SK-N-DZ (cell line): ENCODE results near the gene DPCD.
"Not testable (repeated sequence)": the region's sequence is repeated elsewhere in the genome, so short reads cannot be mapped to it uniquely, and the experiment has no call there.

Source experiments
- DNase-seq: peaks from one replicate; pipeline ENCODE4 v3.0.0-alpha.2; 2015; ENCODE audit warnings: low spot score

Gene DPCD

DNA sequence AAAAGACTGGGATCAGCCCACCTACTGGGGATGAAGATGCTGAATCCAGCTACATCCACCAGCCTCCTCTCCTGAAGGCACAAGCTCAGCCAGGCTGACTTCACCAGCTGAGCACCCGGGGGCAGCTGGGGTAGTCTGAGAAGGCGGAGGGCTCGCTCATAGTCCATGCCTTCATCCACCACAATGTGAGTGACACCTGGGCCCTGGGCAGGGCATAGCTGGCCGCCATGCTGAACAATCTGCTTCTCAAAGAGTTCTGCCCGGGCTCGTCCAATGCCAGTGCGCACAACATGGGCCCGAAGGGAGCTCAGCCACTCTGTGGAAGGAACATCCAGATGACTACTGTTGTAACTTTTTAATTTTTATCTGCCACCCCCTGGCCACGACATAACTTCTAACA is 2.3 kb upstream of the DPCD start:
- DNase-seq, result no peak

DNA sequence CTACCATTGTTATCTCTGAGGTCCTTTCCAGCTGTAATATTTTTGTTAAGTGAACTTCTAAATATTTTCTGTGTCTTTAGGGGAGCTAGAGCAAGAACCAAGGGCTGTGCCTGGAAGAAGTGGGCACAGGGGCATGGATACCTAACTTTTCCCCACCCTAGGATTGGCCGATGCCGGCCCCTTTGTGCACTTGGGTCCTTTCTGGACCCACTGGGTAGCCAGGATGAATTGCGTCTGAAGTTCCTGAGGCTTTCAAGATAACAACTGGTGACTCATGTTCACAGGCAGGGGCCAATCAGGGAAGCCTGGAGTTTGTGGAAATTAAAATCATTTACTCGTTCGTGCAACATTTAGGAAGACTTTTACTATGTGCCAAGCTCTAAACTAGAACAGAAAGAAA is 758 bp downstream of the DPCD start:
- DNase-seq, result no peak

DNA sequence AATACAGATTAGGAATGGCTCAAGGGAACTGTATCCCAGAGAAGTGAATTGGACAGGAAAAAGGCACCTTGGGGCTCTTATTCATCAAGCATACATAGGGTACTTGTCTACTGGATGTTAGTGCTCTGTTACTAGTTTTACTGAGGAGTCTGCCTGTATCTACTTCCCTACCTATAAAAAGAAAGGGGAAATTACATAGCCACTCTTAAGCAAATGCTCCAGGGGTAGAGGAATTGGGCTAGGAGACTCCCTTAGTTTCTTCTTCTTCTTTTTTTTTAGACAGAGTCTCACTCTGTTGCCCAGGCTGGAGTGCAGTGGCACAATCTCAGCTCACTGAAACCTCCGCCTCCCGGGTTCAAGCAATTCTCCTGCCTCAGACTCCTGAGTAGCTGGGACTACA is 5.2 kb downstream of the DPCD start:
- DNase-seq, result not testable (repeated sequence)

DNA sequence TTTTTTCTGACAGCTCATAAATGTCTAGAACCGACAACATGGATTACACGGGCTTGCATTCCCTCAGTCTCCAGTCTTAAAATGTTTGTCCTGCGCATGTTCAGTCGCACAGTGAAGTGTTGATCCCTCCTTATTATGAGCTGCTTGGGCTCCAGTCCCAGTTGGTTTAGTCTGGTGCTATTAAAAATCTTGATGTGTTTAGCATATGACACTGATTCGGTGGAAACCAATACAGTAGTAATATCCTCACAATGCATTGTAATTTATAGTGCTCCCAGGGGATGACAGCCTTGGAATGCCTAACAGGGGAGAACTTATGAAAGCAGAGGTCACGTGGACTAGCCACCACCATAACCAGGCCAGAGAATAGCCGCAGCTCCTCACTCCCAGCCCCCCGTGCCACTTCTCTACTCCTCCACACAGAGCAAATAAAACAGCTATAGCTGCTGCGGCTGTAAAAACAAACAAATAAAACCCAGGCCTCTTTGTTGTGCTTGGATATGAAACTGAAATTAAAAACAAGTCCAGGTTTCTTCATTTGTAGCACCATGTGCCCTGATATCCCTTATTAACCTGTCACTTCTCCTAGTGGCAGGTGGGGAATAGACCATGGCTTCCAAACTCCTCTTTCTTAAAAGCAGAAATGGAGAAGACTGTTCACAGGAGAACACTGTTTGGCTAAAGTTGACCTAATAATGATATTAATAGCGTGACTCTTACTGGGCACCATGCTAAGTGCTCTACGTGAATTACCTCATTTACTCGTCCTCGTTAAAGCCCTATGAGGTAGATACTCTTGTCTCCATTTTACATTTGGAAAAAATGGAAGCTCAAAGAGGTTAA is 7.7 kb downstream of the DPCD start:
- no peak for DNase-seq

DNA sequence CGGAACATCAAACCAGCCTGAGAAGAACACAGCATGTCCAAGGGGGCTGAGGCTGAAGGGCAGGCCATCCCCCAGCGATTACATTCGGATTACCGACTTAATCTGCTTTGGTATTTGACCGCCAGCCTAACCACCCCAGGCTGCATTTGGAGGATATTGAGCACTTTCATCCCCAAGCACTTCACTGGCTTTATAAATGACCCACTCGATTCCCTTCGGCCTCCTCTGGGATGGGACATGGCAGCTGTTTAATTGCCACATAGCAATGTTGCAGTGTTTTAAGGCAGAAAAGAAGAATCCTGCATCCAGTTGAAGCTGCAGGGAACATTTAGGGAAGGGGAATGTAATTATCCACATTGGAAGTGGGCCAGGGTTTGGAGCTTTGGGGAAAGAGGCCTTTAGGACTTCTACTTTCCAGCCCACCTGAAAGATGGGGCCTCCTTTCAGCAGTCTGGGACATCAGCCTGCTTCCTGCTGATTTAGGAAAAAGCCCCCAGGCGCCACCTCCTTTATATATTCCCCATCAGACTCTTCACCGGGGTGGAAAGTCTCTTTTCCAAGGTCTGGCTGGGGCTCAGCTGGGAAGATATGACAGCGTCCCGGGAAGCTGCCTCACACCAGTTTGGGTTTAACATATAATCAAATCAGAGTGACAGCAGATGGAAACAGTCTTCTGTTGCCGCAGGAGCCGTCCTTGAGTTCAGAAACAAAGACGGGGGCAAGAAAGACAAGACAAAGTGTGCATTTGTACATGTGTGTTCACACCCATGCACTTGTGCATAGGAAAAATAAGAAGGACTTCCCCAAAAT is 9.2 kb downstream of the DPCD start:
- DNase-seq, result peak; percentile 64

DNA sequence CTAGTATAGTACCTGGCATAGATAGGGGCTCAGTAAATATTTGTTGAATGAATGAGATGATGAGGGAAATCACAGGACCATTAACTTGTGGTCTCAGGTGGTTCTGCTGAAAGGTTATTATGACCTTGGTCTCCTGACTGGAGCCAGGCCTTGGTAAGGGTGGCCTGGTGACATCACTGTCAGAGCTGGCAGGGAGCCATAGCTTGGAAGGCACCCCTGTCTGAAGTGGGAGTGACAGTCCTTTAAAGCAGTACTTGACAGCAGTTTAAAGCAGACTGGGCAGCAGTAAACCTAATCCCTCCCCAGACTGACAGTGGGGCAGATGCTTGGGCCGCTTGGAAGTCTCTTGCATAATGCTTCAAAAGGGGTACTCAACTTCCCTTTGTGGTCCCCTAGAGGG is 13.4 kb downstream of the DPCD start:
- DNase-seq, result no peak

DNA sequence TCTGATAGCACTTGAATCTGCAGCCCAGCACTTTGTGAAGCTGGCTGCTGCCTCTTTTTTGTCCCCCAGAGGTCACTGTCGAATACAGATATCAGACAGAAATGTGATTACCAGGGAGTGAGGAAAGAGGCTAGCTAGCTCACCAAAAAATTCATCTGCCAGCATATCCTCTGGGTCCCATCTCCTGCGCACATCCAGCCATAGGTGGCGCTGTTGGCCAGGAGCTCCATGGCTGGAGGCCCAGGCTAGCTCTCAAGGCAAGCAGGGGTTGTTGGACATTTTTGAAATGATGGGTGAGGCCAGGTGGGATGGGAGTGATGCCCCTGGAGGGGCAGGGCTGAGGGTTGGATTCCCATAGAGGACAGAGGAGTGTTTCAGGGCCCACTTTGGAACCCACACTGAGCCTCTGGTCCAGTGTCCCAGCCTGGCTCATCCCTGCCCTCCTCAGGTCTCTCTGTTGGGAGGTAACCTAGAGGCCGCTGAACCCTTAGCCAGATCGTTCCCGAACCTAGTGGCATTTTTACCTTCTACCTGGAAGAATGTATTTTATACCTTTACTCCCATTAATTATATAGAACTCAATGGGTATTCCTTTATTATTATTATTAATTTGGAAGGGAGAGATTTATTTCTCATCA is 14.8 kb downstream of the DPCD start:
- peak; percentile 88 for DNase-seq

DNA sequence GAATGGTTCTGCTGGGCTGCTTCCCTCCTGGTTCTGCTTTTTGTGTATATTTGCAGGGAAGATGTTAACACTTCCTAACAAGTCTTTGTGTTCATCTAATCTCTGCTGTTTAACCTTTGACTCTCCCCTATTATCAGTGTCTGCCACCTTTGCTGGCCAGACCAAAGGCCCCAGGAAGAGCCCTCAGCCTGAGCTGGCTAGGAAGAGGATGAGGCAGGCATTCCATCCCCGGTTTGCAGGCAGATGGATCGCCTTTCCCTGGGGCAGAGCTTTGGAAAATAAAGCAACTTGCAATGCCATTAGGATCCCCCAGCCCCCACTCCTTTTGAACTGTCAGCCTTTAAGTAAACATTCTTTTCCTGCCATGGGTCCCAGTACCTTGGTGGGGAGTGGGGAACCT is 19.0 kb downstream of the DPCD start:
- DNase-seq, result no peak

DNA sequence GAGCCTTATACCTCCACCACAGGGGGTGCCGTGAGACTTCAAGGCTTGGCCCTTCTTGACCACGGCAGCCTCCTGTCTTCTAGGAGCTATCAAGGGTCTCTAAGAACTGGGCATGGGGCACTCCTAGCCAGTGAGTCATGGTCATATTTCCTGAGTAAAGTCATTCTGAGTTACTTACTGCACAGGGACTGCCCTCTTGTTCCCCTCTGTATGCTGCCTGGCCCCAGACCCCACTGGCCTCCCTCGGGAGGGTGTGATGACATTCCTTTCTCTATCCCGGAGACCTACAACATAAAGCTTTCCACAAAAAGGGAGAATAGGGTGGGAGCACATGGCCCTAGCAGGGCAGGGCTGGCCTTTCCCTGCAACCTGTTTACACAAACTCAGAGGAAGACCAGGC is 21.4 kb downstream of the DPCD start:
- no peak for DNase-seq

DNA sequence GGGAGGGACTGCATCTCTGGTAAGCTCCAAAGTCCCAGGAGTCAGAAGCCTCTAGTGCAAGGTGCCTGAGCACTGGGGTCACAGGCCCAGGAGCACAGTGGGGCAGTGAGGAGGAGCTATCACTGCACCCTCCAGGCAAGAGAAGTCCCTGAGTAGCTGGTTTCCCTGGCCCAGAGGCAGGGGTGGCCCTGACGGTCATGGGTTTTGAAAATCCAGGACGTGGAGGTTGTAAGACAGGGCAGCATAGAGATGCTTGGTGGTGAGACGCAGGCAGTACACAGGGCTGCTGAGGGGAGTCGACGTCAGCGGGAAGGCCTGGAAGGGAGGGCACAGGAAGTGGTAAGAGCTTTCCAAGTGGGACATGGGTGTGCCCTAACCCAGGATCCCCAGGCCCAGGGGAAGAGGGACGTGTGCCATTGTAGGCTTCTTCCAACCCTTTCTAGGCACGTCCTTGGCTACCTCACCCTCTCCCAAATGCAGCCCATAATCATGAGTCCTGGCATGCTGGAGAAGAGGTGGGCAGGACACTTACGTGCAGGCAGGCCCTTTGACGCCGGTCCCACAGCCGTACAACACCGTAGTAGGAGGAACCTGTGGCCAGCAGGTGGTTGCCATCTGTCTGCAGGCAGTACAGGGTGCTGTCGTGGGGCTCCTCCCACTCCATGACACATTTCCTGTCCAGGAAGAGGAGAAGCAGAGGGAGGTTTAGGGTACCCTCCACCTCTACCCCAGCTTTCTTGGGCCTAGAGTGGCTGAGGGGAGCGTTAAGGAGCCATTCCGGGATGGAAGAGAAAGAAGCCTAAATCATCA is 23.2 kb downstream of the DPCD start:
- no peak for DNase-seq

DNA sequence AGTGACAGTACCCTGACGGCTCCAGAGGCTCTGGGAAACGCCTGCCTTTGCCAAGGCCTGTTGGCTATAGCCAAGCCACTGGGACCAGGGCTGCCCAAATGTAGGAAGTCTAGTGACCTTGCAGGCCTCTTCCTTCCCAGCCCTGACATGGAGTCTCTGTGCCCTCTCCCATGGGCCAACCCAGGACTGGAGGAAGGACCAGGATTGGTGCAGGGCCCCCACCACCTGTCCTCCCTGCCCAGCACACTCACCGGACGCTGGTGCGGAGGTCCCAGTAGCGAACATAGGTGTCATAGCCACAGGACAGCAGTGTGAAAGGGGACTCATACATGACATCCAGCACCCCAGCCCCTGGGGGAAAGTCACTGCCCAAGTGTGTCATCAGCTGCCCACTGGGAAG is 24.0 kb downstream of the DPCD start:
- DNase-seq, result no peak

DNA sequence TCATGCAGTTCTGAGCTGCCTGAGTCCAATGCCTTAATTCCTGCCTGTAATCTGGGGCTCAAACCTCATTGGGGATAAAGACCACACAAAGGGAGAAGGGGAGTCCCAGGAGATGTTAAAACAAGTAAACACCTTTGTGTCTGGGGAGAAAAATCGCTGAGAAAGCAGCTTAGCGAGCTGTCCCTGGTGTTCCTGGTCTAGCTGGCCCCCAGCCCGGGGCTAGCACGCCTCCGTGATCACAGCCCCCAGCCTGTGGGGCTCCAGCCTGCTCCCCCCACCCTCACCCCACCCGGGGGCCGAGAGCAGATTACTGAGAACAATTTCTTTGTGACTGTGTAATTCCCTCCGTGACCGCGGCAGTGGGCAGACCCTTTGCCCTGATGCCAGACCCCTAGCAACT is 24.8 kb downstream of the DPCD start:
- DNase-seq, result no peak

DNA sequence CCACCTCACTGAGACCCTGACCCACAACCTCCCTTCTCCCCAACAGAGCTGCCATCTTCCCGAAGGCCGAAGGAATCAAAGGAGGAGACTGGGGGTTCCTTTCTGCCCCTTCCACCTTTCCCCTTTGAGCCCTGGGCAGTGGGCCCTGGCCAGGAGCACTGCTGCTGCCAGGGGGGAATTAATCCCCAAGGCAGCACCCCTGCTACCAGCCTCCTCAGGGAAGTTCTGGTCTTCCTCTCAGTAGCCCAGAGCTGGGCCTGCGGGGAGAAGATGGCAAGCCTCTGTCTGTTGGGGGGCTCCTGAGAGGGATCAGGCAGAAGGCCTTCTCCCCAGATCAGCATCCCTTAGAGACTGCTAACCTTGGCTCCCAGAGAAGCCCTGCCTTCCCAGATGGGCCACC is 25.5 kb downstream of the DPCD start:
- DNase-seq, result no peak

DNA sequence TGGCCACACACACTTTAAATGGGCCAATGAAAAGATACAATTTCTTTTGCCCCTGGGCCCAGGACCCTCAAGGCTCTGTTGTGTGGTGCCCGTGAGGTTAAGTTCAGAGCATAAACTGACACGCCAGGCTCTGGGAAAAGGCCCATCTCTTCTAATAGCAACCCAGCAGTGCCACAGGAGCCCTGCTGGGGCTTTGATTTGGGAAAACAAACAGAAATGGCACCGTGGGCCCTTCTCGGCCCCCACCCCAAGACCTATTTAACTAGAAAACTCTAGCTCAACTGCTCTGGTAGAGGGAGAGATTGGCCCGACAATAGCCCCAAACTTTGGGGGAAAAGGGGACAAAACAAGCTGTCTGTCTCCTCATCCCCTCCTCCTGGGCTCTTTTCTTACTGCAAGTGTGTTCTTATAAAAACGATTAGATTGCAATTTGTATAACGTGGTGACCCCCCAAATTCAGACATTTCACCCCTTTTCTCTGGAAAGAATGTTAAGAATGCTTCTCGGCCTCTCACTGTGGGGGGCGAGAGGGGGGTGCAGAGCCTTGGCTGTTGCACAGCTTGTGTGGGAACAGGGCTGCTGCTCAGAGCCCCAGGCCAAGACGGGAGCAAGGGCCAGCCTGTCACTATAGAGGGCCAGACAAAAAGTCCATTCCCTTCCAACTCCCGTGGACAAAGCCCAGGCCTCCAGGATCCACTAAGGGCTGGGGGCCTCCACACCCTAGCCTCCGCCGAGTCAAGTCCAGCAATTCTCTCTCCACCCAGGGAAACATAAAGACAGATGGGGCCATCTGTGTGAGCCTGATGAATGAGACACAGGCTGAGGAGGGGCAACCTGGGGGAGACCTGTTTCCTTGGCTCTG is 26.8 kb downstream of the DPCD start:
- DNase-seq, result no peak

DNA sequence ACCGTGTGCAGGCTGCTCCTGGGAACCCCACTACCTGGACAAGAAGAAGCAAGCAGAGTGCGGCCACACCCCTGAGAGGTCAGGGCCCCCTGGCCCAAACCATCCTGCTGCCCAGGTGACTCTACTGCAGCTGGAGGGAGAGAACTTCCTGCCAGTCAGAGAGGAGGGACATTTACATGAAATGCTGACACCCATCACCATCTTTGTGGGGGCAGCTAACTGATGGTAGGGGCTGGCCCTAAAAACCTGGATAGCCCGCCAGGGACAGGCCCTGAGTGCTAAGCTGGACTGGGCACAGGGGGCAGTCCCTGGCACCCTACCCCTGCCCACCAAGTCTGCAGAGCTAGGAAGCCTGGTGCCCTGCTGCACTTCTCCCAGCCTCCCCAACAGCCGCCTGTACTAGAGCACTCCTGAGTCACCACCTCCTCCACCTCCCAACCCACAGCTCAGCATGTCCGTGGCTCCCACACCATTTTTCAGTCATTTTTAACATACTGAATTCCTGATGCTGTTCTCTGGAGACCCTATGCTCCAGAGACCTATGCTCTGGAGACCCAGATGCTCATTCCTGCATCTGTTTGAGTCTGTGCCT is 27.5 kb downstream of the DPCD start:
- no peak for DNase-seq

DNA sequence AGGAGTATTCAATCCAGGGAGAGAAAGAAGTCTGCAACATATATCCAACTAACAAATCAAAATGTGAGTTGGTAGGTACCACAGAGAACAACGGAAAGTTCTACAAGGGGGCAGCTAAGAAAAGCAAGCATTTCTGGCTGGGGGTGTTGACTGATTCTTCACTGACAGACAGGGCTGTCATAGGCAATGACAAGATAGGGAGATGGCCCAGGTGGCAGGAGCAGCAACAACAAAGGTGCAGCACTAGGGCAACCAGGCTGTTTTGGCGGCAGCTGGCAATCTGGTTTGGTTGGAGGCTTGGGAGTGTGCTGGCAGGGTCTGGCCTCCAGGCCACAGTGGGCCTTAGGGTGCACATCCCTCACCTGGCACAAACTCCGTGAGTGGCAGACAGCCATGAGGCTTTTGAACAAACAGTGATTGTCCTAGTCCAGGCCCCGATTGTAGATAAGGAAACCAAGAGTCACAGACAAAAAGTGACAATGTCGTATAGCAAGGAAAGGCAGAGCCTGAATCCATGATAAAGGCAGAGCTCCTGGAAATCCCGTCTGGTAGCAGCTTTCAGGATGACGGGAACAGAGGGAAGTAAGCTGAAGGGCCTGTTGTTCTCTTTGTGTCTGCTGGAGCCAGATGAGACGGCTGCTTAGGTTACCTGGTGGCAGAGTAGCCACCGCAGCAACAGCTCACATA is 28.4 kb downstream of the DPCD start:
- no peak for DNase-seq

DNA sequence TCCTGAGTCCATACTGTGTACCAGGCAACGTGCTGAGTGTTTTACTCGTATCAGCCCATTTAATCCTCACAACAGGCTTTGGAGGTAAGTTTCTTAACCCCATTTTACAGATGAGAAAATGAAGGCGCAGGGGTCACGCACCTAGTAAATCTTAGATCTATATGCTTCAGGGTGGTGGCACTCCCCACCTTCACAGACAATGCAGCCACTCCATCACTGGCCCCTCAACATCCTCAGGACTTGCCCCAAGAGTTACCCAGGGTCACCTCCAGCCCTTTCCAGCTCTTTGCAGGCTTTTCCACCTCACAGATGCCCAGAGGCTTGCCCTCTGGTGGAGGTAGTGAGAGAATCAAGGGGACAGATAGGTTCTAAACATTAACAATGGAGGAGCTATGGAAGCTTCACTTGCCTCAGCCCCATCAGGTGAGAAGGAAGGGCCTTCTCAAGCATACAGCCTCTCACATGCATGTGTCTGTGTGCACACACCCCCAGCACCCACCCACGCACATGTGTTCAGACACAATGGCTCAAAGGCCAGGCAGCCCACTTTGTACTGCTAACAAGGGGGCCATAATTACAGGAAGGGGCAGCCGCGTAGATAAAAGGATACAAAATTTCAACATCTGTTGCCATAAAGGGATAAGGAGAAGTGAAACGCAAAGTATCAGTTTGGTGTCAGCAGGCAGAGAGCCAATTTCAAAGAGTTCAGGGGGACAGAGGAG is 29.1 kb downstream of the DPCD start:
- no peak for DNase-seq

DNA sequence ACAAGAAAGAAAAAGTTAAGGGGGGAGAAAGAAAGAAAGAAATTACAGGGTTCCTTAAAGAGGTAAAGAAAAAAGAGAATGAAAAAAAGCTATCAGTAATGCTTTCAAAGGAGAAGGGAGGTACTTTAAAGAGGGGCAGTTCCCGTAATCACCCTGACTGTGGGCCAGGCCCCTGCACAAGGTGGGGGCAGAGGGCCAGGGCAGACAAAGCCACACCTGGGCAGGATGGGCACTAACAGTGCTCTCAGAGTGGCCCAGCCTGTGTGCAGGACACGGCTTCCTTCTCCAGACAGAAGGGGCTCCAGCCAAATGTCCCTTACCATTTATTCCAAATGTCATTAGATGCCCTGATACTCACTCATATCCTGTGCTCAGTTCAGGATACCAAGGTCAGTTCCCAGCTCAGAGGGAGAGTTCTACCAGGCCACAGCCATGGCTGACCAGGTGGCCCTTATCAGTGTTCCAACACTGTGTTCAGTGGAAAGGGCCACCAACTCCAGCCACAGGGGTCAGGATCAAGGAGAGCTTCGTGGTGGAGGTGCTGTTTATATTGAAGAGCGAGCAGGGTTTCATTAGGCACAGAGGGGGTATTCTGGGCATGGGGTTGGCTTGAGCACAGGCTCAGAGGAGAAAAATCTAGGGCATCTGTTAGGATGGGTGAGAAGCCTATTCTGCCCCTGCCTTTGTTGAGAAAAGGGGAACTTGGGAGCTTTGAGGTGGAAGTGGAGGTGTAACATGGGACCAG is 29.9 kb downstream of the DPCD start:
- DNase-seq, result no peak
